DMS53 (cell line): ENCODE data around the gene TSPAN6.

Experiments
- DNase-seq: peaks from one replicate; lab custom pipeline; 2025; lab: John Stamatoyannopoulos, UW

The TSPAN6 gene, protein sequence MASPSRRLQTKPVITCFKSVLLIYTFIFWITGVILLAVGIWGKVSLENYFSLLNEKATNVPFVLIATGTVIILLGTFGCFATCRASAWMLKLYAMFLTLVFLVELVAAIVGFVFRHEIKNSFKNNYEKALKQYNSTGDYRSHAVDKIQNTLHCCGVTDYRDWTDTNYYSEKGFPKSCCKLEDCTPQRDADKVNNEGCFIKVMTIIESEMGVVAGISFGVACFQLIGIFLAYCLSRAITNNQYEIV

DNA sequence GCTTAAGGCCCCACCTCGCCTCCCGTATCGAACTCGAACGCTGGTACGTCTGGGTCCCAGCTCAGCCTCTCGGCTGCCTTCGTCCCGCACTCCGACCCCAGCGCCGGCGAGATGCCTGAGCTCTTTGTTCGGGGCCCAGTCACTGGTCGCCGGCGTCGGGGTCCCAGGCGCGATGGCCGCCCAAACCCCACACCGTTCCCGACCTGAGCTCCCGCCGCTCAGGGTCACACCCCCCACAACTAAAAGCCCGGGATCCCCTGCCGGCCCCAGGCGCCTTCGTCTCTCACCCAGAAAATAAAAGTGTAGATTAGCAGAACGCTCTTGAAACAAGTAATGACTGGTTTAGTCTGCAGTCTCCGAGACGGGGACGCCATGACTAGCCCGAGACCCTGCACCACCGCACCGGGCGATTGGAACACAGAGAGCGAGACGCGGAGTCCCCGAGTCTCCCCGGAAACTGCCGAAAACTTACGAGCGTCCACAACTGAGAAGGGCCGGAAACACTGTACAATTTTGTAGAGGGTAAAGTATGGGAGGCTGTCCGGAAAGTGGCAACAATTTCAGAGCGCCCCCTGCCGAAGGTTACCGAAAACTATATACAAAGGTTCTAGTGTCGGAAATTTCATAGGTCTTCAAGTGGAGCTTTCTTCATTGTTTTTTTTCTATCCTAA is at the start of gene TSPAN6:
TSPAN6 (minus strand) TSS at position 486 of the 671 bp plus-strand sequence; CDS start at position 374, 112 bp downstream.
- DNase-seq, result peak; percentile 93

DNA sequence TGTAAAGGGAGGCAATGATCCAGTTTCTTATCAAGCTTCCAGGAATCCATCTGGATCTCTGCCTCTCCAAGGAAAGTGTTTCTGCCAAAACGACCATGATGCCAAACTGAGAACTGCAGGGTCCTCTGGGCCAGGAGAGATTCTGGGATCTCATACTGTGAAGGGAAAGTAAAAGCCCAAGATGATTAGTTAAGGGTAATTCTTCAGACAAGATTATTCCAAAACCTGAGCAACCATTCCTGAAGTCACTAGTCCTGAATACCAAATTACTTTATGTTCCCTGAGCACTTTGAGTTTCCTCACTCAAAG is 49.3 kb upstream of the TSPAN6 start:
- DNase-seq, result no peak

DNA sequence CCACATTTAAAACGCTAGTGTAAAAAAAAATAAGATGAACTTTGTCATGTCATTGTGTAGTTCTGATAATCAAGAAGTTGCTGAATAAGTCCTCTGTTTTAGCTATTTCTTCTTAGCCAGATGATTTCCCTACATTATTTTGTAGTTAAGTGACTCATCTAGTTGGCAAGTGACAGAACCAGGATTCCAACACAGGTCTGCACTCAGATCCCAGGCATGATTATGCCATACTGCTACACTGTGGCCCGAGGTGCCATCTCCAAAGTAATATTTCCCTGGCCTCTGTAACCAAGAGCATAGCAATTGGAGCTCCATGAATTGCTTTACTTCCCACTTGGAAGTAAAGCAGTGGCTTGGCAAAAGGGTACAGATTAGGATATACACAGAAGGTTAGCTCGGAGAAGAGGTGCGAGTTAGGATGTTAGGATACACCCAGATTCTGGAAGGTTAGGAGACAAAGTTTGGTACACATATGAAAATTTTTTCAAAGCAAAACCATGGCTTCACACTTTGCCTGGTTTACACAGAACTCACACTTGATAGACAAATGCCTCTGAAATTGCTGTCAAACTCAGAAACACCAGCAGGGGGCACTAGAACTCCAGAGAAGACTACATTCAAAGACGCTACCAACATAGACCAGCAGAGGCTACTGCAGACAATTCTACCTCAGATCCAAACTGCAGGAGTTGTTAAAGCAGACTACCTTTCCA is 48.8 kb upstream of the TSPAN6 start:
- peak; percentile 83 for DNase-seq

DNA sequence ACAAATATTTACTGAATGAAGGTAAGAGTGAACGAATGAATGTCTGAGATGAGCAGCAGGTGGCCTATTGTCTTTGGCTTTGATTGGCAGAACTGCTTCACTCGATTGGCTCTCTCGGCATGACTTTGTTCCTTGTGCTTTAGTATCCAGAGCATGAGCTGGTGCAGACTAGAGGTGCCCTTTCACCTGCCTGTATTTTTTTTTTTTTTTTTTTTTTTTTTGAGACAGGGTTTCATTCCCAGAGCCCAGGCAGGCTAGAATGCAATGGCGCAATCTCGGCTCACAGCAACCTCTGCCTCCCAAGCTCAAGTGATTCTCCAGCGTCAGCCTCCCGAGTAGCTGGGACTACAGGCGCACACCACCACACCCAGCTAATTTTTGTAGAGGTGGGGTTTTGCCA is 46.3 kb upstream of the TSPAN6 start:
- DNase-seq, result no peak

DNA sequence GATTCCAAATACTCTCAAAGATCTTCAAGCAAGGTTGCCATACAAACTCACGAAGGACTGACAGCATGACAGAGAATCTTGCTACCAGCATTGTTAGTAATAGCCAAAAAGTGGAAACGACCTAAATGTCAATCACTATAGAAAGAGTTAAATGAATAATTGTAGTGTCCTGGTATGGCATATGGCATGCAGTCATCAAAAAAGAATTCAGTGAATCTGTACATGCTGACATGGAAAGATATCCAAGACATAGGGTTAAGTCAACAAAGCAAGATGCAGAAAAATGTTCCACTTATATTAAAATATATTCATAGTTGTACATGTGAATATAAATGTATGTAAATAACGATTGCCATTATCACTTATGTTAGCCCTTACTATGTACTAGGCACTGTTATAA is 45.0 kb upstream of the TSPAN6 start:
- DNase-seq, result no peak

DNA sequence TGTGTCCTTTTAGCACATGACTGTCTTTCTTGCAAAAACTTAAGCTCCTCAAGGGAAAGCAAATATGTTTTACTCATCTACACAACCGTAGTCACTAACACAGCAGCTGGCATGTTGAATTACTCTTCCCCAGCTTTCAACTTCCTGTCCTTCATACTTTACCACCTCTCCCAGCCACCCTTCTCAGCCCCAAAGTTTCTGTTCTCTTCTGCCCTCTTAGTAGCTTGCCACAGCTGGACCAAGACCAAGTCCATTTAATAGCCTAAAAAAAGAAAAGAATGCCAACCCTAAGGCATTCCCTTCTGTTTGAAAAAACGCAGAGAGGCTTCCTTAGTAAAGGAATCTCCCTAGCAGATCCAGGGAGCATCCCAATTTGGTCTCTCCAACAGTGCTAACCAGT is 44.1 kb upstream of the TSPAN6 start:
- no peak for DNase-seq

DNA sequence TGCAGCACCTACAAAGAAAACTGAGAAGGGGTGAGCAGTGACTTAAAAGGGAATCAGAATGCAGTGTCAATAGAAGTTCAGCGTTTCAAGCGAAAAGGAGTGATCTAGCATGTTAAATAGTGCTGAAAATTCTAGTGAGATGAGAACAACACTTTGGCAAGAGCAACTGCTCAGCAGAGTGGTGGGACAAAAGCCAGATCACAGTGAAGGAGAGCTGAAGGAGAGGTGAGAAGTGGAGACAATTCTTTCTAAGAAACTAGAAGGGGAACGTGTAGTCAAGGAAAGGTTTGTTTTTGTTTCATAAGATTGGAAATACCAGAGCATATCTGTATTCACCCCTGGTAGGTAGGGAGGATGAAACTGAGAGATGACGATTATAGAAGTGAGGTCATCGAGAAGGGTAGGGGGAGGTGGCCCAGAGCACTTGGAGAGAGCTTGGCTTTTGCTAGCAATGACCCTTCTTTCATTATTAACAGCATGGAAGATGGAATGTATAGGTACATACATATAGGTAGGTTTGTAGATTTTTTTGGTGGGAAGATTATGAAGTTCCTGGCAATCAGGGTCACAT is 41.1 kb upstream of the TSPAN6 start:
- DNase-seq, result no peak

DNA sequence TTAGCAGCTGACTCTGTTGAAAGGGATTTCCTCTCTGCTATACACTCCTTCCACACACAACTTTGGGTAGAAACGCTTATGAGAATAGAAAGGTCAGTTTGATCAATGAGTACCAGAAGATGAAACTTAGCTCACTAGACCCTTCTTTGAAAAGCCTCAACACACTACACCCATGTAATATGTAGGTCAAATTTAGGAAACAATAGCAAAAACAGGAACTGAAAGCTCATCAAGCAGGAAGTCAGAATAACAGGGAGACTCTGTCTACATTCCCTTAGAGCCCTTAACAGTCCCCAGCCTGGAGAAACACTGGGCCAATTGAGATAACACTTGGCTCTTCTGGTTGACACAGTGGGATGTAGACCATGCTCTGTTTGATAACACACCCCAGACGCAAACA is 38.1 kb upstream of the TSPAN6 start:
- no peak for DNase-seq

DNA sequence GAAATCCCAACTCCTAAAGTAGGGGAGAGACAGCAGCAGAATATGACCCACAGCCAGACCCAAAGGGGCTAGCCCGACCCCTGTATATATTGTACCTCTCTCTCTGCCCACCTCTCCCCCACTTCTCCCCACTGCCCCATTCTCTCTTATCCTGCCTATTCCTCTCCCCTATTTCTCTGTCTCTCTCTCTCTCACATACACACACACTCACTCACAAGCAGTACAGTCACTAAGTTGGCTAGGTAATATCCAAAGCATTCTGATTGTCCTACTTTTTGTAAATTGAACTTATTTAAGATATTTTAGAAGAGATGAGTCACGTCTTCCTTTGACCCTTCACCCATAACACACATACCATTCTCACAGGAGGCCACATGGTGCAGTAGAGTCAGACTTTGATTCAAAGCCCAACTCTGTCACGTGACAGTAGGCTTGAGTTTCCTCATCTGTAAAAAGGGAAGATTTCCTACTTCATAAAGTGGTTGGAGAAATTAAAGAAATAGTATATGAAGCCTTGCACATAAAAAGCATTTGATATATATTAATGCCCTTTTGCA is 36.9 kb upstream of the TSPAN6 start:
- DNase-seq, result no peak

DNA sequence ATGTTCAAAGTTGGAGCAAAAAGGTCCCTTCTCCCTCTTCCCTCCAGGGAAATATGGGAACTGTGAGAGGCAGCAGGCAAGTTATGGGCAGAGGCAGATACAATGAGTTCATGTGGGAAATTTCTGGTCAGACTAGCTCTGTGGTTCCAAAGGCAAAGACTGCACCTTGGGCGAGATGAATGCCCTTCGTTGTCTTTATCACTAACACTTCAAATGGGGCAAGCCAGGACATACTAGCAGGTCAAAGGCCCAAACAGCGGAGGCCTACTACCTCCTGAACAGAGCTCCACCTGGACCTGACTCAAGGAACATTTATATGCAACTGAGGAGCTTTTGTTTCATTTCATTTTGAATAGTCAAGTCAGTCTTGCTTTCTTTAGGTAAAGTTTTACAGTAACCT is 36.4 kb upstream of the TSPAN6 start:
- DNase-seq, result no peak

DNA sequence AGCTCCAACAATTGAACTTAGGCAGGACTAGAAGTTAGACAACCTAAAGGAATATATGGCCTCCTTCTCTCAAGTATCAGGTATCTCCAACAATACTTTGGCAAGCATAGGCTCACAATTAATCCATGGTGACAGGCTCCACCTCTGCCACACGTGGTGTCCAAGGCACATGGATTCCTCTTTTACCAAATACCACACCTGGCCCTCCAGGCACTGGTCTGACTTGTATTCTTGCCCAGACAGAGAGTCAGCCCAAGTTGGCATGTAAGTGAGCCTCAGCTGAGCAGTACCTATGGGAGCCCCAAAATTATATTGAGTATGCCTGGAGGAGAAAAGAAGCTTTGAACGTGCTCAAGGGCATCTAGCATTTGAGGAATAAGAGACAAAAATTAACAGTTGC is 27.0 kb upstream of the TSPAN6 start:
- peak; percentile 50 for DNase-seq

DNA sequence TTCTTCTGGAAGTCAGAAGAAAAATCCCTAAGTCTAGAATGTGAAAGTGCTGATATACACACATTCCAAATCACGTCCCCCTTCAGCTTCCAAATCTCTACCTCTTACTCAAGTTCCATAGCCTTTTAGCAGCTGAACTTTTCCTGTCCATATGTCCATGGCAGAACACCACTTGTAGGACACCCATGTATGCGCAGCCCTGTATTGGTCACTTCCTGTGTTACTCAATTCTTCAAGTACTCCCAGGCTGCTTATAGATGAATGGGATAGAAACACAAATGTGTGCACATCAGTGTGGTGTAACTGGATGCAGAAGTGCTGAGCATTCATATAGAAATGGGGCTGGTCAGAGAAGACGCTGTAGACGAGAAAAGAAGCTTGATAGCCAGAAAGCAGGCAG is 26.2 kb upstream of the TSPAN6 start:
- DNase-seq, result peak; percentile 59

DNA sequence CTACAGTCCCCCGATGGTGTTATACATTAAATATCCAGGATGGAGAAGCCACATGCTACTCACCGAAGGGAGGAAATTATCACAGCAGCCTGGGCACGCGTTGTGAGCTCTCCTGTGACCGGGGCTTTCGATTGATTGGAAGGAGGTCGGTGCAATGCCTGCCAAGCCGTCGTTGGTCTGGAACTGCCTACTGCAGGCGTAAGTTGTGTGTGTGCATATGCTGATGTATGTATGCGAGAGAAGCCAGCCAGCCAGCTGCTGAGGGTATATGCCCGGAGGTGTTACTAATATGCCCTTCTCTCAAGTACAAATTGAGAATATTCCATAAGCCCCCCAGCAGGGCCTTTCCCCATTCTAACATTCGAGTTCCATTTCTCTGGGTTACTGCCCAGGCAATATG is 25.6 kb upstream of the TSPAN6 start:
- no peak for DNase-seq

DNA sequence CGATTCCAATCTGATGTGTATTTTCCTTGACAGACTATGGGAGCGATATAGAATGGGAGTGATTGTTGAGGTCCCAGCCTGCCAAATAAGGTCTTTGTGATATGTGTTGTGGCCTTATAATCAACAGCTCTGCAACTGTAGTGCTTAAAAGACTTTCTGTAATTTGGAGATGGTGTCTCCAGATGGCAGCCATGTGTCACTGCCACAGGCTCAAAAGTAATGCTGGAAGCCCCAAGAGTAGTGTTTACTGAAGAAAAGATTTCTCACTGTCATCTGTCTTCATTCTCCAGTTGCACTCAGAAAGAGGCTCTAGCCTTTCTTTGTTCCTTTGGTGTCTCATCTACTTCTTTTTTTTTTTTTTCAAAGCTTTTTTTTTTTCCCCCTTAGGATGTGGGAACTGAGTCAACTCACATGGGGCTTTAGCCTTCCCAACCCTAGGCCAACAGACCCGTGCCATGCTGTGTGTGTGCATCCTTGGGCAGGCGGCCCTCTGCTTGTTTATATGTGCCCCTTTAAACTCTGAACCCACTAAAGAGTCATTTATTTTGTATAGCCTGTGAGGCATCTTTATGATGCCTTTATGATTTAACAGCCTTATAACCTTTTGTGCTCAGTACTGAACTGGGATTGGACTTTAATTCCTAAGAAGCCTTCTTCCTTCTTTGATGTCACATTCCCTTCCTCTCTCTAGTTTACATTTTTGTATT is 23.0 kb upstream of the TSPAN6 start:
- peak; percentile 32 for DNase-seq

DNA sequence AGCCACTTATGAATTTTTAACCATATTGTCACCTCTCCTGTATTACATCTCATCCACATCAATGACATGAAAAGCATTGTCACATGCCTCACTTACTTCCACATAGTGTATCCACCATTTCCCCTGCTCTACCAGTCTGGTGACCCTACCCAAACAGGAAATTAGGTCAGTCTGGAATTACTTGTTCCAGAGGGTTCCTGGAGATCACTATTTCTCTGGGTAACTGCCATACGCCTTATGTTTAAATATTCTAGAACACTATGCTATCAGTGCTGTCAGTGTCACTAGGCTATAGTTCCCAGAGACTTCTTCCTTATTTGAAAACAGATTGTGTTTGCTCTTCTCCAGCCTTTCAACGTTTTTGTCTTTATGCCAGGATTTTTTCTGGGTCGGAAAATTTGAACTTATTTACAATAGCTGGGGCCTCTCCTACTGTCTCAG is 22.4 kb upstream of the TSPAN6 start:
- peak; percentile 47 for DNase-seq

DNA sequence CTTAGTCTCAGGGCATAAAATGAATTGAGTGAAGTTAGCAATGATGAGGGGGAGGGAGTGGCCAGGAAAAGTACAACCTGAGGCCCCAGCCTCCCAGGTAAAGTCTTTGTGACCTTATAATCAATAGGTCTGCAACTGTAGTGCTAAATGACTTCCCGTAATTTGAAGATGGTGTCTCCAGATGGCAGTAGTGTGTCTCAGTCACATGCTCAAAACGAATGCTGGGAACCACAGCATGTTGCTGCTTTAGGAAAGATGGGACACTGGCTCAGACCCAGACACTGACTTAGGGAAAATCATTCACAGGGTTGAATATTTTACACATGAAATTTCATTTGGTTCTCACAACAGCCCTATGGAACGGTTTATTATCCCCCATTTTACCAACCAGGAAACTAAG is 17.7 kb upstream of the TSPAN6 start:
- DNase-seq, result peak; percentile 65

DNA sequence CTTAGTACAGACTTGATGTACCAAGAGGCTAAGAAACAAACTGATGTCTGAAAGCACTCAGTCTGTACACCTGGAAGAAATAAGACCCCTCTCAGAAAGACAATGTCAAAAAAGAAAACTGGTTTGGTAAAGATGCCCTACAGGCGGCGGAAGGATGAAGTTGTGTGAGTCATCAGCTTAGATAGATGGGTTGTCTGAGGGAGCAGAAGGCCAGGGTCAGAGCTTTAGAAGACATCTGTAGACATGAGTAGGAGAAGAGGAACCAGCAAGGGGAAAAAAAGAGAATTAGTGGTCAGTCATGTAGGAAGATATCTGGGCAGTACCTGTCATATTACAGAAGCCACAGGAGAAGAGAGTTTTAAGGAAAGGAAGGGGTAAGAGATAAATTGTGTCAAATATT is 15.7 kb upstream of the TSPAN6 start:
- DNase-seq, result no peak

DNA sequence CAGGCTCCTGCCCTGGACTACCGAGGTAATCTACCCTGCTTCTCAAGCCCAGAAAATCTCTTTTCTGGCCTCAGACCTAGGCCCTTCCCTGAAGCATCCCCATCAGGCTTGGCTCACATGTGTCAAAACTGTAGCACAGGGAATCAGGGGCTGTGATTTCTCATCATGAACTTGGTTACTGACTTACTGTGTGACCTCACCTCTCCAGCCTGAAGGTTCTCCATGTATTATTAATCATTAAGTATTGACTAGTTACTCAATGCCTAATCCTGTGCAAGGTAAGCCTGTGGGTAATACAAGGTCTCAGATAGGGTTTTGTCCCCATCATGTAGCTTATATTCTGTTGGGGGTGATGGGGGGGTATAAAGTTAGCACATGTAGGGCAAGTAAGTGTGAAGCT is 14.2 kb upstream of the TSPAN6 start:
- no peak for DNase-seq

DNA sequence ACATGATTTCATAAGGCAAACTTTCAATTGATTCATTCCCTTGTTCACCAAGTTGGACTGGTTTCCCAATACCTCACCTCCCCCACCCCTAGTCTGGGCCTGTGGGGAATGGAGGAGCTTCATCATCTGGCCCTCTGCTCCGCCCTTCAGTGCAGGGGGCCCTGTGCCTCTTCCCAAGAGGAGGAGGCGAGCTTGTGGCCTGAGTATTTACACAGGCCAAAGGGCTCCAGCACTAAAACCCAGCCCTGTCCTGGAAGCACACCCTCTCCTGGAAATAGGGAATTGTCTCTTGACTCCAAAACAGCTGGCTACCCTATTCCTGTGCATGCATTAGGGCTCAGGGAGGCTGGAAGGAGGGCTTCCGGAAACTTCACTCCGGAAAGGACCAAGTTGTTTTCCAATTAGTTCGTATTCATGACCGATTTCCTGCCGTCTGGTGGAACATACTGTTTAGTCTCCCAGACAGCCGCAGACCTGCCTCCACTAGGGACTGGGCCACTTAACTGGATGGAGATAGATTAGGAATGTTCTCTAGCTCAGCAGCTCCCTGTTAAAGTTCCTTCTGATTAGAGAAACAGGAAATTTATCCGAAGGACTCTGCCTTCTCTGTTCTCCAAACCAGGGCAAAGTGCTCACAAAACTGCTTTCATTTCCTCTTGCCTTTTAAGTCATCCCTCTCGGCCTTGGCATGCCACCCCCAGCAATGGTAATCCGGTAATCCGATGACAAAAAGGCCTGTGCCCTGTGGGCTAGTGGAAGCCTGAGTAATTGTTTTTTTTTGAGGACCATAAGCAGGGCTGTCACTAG is 13.1 kb upstream of the TSPAN6 start:
- DNase-seq, result peak; percentile 2

DNA sequence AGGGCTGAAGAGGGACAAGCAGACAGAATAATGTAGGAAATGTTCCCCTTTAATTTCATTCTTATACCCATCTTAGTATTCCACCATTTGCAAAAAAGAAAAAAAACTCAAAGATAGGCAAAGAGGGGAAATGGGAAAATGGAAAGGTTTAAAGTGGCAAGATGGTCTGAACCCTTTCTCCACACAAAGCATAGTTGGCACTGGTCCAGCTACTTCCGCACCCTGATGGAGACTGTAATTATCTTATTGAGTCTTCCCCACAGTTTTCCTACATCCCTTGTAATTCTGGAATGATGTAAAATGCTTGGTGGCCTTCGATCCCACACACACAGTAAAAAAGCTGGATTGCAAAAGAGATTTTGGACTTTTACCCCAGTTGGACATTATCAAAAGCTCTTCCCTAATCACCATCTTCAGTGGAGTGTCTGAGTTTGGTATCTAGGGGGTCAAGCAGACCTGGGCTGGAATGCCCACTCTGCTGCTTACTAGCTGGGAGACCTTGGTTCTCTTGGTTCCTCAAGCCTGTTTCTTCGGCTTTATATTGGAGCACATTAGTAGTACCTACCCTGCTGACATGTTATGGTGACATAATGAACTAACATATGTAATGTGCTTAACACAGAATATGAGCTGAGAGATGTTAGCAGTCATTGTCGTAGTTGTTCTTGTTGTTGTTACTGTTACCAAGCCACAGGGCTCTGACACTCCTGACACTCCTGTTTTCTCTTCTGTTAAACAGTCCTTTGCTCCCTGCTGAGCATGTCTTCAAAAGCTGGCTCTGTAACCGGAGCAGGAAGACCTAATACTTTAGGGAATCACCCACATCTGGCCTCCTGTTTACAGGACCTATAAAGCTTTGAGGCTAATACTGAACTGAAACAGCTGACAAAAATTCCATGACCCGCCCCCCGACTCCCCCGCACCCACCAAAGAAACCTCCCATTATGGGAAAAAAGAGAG is 12.1 kb upstream of the TSPAN6 start:
- DNase-seq, result peak; percentile 27
